Smooth muscle cell (in vitro differentiated cells): ENCODE results near the gene DHX8. TPM values are rescaled to one million over a fixed set of nuclear protein-coding genes. Genes with fewer than 3 reads are reported as not detected.

ENCODE experiments used
- DNase-seq: peaks from one replicate; lab custom pipeline; 2025; ENCODE audit not compliant: unreplicated experiment; lab: John Stamatoyannopoulos, UW
- H2AFZ ChIP-seq: fragments of 200-600 bp; sonication (generic); 2 replicates; pipeline ENCODE4 v1.6.0; 2016; ENCODE audit warnings: antibody characterized with exemption, low read depth, mild to moderate bottlenecking
- H3F3A ChIP-seq: fragments of 200-600 bp; sonication (generic); 2 replicates; pipeline ENCODE4 v1.6.0; 2017; ENCODE audit warnings: antibody characterized with exemption, low read depth
- H3K27ac ChIP-seq: fragments of 200-600 bp; sonication (generic); 2 replicates; pipeline ENCODE4 v1.5.1; 2016; ENCODE audit warnings: low read depth, mild to moderate bottlenecking
- H3K27me3 ChIP-seq: fragments of 200-600 bp; sonication (generic); 2 replicates; pipeline ENCODE4 v1.6.1; 2016; ENCODE audit warnings: low read depth, mild to moderate bottlenecking
- H3K36me3 ChIP-seq: fragments of 200-600 bp; sonication (generic); 2 replicates; pipeline ENCODE4 v1.5.1; 2016; ENCODE audit warnings: low read depth
- H3K4me1 ChIP-seq: fragments of 200-600 bp; sonication (generic); 2 replicates; pipeline ENCODE4 v1.5.1; 2016; ENCODE audit warnings: low read depth
- H3K4me2 ChIP-seq: fragments of 200-600 bp; sonication (generic); 2 replicates; pipeline ENCODE4 v1.6.0; 2016; ENCODE audit warnings: mild to moderate bottlenecking
- H3K4me3 ChIP-seq: fragments of 200-600 bp; sonication (generic); 2 replicates; pipeline ENCODE4 v1.5.1; 2016; ENCODE audit warnings: mild to moderate bottlenecking
- H3K79me2 ChIP-seq: fragments of 200-600 bp; sonication (generic); 2 replicates; pipeline ENCODE4 v1.6.0; 2016; ENCODE audit warnings: low read depth, mild to moderate bottlenecking
- H3K9ac ChIP-seq: fragments of 200-600 bp; sonication (generic); 2 replicates; pipeline ENCODE4 v1.6.0; 2016; ENCODE audit warnings: low read depth
- H3K9me3 ChIP-seq: fragments of 200-600 bp; sonication (generic); replicated peaks from 2 replicates; pipeline ENCODE4 v1.5.1; 2016; ENCODE audit warnings: low read depth
- H4K20me1 ChIP-seq: fragments of 200-600 bp; sonication (generic); 2 replicates; pipeline ENCODE4 v1.6.0; 2016; ENCODE audit warnings: low read depth
- CTCF ChIP-seq: fragments of 200-600 bp; sonication (generic); IDR thresholded peaks from 2 replicates; pipeline ENCODE4 v1.5.1; 2017; ENCODE audit warnings: borderline replicate concordance, mild to moderate bottlenecking, antibody characterized with exemption; ENCODE audit not compliant: insufficient read depth, poor library complexity, severe bottlenecking
- WGBS: methylation state at CpG from one replicate; pipeline ENCODE4 v1.1.7; 2016; ENCODE audit warnings: low lambda C conversion rate; 5-methylcytosine and 5-hydroxymethylcytosine counted together
- microRNA counts: library from miRNA; unstranded; fragments of <30 nt; microRNA quantifications from one replicate; lab custom pipeline; 2016
- polyA plus RNA-seq: library from polyadenylated mRNA; unstranded; fragments of >200 nt; fragmentation: Nextera tagmentation; extraction: Ambion mirVana; gene quantifications from 2 replicates; pipeline ENCODE4 v1.2.1, GENCODE V29; 2016
- small RNA-seq: library from RNA; depleted of rRNA; stranded (forward); fragments of <200 nt; gene quantifications from one replicate; pipeline ENCODE3, GENCODE V24; 2014
- total RNA-seq: library from RNA; depleted of rRNA; stranded (reverse); fragments of >200 nt; gene quantifications from 2 replicates; pipeline ENCODE4 v1.2.3, GENCODE V29; 2014

Gene DHX8
- total and polyA plus RNA-seq, 2 experiments from 2014 or later, result 24.4 to 36.9 TPM

GRCh38 chr17:43574896-43575525 is 91.2 kb downstream of the DHX8 start:
- WGBS, result 48% methylated on average over 5 of the region's 5 CpGs
- H3K9me3 ChIP-seq, result no peaks in the 10 kb centered on the region
- no peak overlapping the region for H3K9ac ChIP-seq
- H3K27ac ChIP-seq, result no peak overlapping the region
- H3F3A ChIP-seq, result no peaks in the 10 kb centered on the region
- H3K4me1 ChIP-seq, result peaks cover 22% of the 10 kb centered on the region
- no peaks in the 10 kb centered on the region for H3K79me2 ChIP-seq
- H4K20me1 ChIP-seq, result no peaks in the 10 kb centered on the region
- no peak for TF ChIP-seq CTCF
- H3K4me3 ChIP-seq, result no peak overlapping the region
- no peaks in the 10 kb centered on the region for H3K36me3 ChIP-seq
- no peaks in the 10 kb centered on the region for H3K27me3 ChIP-seq
- H3K4me2 ChIP-seq, result no peak overlapping the region
- H2AFZ ChIP-seq, result no peak overlapping the region
- DNase-seq, result no peak

MicroRNA genes within 50 kb of the gene (microRNA counts, 767-probe panel; counts per million panel counts)
- 183 counts per million for microRNA hsa-miR-2117 (lab: Ali Mortazavi, UCI)

Small RNA genes lying within 50 kb of the gene (small RNA-seq; reads per million reads assigned to genes)
- gene RNU6-406P, result not detected
- not detected for gene RNU6-971P

Other genes with a start within 250 kb of the DHX8 start
- not detected in 2 replicates for gene RNU2-1, start 250.0 kb upstream of the DHX8 start, total RNA-seq
- 13.8 and 18.0 TPM in 2 replicates for gene RNU2-1, start 250.0 kb upstream of the DHX8 start, polyA plus RNA-seq
- gene ARL4D, start 85.0 kb upstream of the DHX8 start, total RNA-seq, result 9.9 and 10.3 TPM in 2 replicates
- gene ARL4D, start 85.0 kb upstream of the DHX8 start, polyA plus RNA-seq, result 25.9 and 27.6 TPM in 2 replicates
- gene ETV4, start 62.4 kb downstream of the DHX8 start, total RNA-seq, result 14.2 and 21.7 TPM in 2 replicates
- gene ETV4, start 62.4 kb downstream of the DHX8 start, polyA plus RNA-seq, result 32.9 and 33.5 TPM in 2 replicates
- gene MEOX1, start 177.9 kb downstream of the DHX8 start, total RNA-seq, result 0.31 and 0.58 TPM in 2 replicates
- gene MEOX1, start 177.9 kb downstream of the DHX8 start, polyA plus RNA-seq, result 0.79 and 1.7 TPM in 2 replicates